22Rv1 (cell line): ENCODE measurements around the gene STYXL1.

Experiments used
- CTCF ChIP-seq: fragments of 450-650 bp; IDR thresholded peaks from 2 replicates; pipeline ENCODE4 v1.5.1; 2017; ENCODE audit warnings: mild to moderate bottlenecking
- ZFX ChIP-seq: fragments of 450-650 bp; IDR thresholded peaks from 2 replicates; pipeline ENCODE4 v1.6.1; 2017; ENCODE audit warnings: antibody characterized with exemption, borderline replicate concordance

- TF ChIP-seq CTCF (no peak), ZFX (no peak)
These were observed 10.0 kb upstream of the STYXL1 start for GRCh38 chr7:76057813-76058145.
